Measurements from ENCODE around the gene ST8SIA1. TPM values are rescaled to one million over a fixed set of nuclear protein-coding genes. Genes with fewer than 3 reads are reported as not detected.

The ST8SIA1 gene
- total and polyA plus RNA-seq, 2 donors (not counting 1 experiment from before 2014, with no cell fraction given): 0.45 to 23.9 TPM

- Histone ChIP-seq H3K4me2 (ENCODE audit: extremely low read depth, insufficient read depth, low read length) (no peak overlapping the region), H2AFZ (ENCODE audit: low read length) (no peak overlapping the region), H3K4me3 (replicated peaks in 1 of 4; ENCODE audit: control extremely low read depth in 1 of 4, insufficient read depth in 1 of 4, low read depth in 3 of 4, low read length in 4 of 4) (no peak overlapping the region), H3K36me3 (ENCODE audit: control insufficient read depth, insufficient read depth, low read length) (no peaks in the 10 kb centered on the region), H3K9ac (ENCODE audit: insufficient read depth, low read length) (no peak overlapping the region), H3K9me3 (ENCODE audit: control insufficient read depth, insufficient read depth, low read depth, low read length) (no peaks in the 10 kb centered on the region), H3K4me1 (ENCODE audit: control insufficient read depth, extremely low read depth, insufficient read depth, low read length) (no peaks in the 10 kb centered on the region), H3K27me3 (ENCODE audit: control insufficient read depth, insufficient read depth, low read length) (peaks cover 2% of the 10 kb centered on the region), H3K79me2 (ENCODE audit: control insufficient read depth, insufficient read depth, low read length) (no peaks in the 10 kb centered on the region), H4K20me1 (ENCODE audit: control insufficient read depth, extremely low read depth, insufficient read depth, low read length) (no peaks in the 10 kb centered on the region), H3K27ac (ENCODE audit: insufficient read depth, low read length) (no peak overlapping the region)
- DNase-seq (ENCODE audit: low read depth in 2 of 2): no peak
- TF ChIP-seq CTCF (conservative IDR thresholded peaks at IDR 0.05 in 1 of 2, IDR thresholded peaks at IDR 0.05 in 1 of 2; ENCODE audit: low read depth in 1 of 2, low read length in 2 of 2) (no peak), EZH2 (IDR thresholded peaks at IDR 0.05; ENCODE audit: low read length, missing control alignments) (no peak)
Observed at GRCh38 chr12:22202847-22203246, 131.7 kb downstream of the ST8SIA1 start.

- DNase-seq (ENCODE audit: low read depth in 2 of 2): no peak
- no peak overlapping the region for H3K4me2 ChIP-seq (ENCODE audit: extremely low read depth, insufficient read depth, low read length)
- H4K20me1 ChIP-seq (ENCODE audit: control insufficient read depth, extremely low read depth, insufficient read depth, low read length): no peaks in the 10 kb centered on the region
- H3K36me3 ChIP-seq (ENCODE audit: control insufficient read depth, insufficient read depth, low read length): no peaks in the 10 kb centered on the region
- H3K79me2 ChIP-seq (ENCODE audit: control insufficient read depth, insufficient read depth, low read length): no peaks in the 10 kb centered on the region
- H3K9ac ChIP-seq (ENCODE audit: insufficient read depth, low read length): no peak overlapping the region
- H3K4me3 ChIP-seq (replicated peaks in 1 of 4; ENCODE audit: control extremely low read depth in 1 of 4, insufficient read depth in 1 of 4, low read depth in 3 of 4, low read length in 4 of 4): no peak overlapping the region
- no peak overlapping the region for H3K27ac ChIP-seq (ENCODE audit: insufficient read depth, low read length)
- peaks cover 2% of the 10 kb centered on the region for H3K27me3 ChIP-seq (ENCODE audit: control insufficient read depth, insufficient read depth, low read length)
- no peak overlapping the region for H2AFZ ChIP-seq (ENCODE audit: low read length)
- no peaks in the 10 kb centered on the region for H3K4me1 ChIP-seq (ENCODE audit: control insufficient read depth, extremely low read depth, insufficient read depth, low read length)
- no peaks in the 10 kb centered on the region for H3K9me3 ChIP-seq (ENCODE audit: control insufficient read depth, insufficient read depth, low read depth, low read length)
- TF ChIP-seq EZH2 (IDR thresholded peaks at IDR 0.05; ENCODE audit: low read length, missing control alignments) (no peak), CTCF (conservative IDR thresholded peaks at IDR 0.05 in 1 of 2, IDR thresholded peaks at IDR 0.05 in 1 of 2; ENCODE audit: low read depth in 1 of 2, low read length in 2 of 2) (no peak)
Observed at GRCh38 chr12:22201101-22201500, 133.4 kb downstream of the ST8SIA1 start.

GRCh38 chr12:22196236-22196635, 138.3 kb downstream of the ST8SIA1 start:
- Histone ChIP-seq H3K27me3 (ENCODE audit: control insufficient read depth, insufficient read depth, low read length) (no peaks in the 10 kb centered on the region), H4K20me1 (ENCODE audit: control insufficient read depth, extremely low read depth, insufficient read depth, low read length) (no peaks in the 10 kb centered on the region)
- DNase-seq (ENCODE audit: low read depth in 2 of 2): no peak

More at GRCh38 chr12:22196236-22196635, 138.3 kb downstream of the ST8SIA1 start:
- no peak for TF ChIP-seq CTCF (conservative IDR thresholded peaks at IDR 0.05 in 1 of 2, IDR thresholded peaks at IDR 0.05 in 1 of 2; ENCODE audit: low read depth in 1 of 2, low read length in 2 of 2)
- no peak for TF ChIP-seq EZH2 (IDR thresholded peaks at IDR 0.05; ENCODE audit: low read length, missing control alignments)
- H3K4me3 ChIP-seq (replicated peaks in 1 of 4; ENCODE audit: control extremely low read depth in 1 of 4, insufficient read depth in 1 of 4, low read depth in 3 of 4, low read length in 4 of 4): no peak overlapping the region
- no peak overlapping the region for H2AFZ ChIP-seq (ENCODE audit: low read length)
- H3K9ac ChIP-seq (ENCODE audit: insufficient read depth, low read length): no peak overlapping the region
- no peaks in the 10 kb centered on the region for H3K79me2 ChIP-seq (ENCODE audit: control insufficient read depth, insufficient read depth, low read length)
- no peak overlapping the region for H3K4me2 ChIP-seq (ENCODE audit: extremely low read depth, insufficient read depth, low read length)
- no peak overlapping the region for H3K27ac ChIP-seq (ENCODE audit: insufficient read depth, low read length)
- H3K36me3 ChIP-seq (ENCODE audit: control insufficient read depth, insufficient read depth, low read length): no peaks in the 10 kb centered on the region
- H3K4me1 ChIP-seq (ENCODE audit: control insufficient read depth, extremely low read depth, insufficient read depth, low read length): no peaks in the 10 kb centered on the region
- no peaks in the 10 kb centered on the region for H3K9me3 ChIP-seq (ENCODE audit: control insufficient read depth, insufficient read depth, low read depth, low read length)

Data from fibroblast of lung (primary cell).